Measurements from ENCODE around the gene IL1RN.
A peak's percentile ranks its signal among the peaks of the same experiment; 100 is the strongest.

IL1RN gene

DNA sequence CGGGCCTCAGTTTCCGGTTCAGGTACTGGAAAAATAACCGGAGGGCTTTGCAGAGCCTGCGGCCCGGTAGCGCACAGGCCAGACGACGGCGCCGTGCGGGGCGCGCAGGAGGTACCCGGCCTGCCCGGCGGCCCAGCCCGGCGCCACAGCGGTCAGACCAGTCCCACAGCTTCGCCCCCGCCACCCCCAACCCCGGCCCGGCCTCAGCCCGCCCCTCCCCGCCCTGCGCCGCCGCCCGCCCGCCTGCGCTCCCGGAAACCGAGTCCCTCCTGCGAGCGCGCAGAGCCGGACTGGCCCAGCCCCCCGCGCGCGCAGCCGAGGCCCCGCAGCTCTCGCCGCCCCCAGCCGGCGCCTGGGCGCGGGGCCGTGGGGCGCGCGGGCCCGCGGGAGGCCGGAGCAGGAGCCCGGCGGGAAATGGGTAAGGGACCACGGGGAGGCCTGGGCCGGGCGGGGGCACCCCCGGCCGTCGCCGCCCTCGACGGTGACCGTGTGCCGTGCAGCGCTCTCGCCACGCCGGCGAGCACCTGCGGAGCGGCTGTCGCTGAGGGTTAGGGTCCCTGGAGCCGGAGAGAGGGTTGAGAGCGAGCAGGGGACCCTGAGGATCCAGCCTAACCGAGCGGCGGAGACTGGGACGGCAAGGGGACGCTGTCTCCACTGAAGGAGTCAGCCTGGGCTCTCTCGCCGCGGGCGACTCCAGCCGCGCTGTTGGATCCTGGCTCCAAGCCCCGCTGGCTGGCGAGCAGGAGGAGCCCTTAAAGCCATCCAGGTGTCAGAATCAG is 29.9 kb downstream of the IL1RN start:
- peak; percentile 42 for DNase-seq

DNA sequence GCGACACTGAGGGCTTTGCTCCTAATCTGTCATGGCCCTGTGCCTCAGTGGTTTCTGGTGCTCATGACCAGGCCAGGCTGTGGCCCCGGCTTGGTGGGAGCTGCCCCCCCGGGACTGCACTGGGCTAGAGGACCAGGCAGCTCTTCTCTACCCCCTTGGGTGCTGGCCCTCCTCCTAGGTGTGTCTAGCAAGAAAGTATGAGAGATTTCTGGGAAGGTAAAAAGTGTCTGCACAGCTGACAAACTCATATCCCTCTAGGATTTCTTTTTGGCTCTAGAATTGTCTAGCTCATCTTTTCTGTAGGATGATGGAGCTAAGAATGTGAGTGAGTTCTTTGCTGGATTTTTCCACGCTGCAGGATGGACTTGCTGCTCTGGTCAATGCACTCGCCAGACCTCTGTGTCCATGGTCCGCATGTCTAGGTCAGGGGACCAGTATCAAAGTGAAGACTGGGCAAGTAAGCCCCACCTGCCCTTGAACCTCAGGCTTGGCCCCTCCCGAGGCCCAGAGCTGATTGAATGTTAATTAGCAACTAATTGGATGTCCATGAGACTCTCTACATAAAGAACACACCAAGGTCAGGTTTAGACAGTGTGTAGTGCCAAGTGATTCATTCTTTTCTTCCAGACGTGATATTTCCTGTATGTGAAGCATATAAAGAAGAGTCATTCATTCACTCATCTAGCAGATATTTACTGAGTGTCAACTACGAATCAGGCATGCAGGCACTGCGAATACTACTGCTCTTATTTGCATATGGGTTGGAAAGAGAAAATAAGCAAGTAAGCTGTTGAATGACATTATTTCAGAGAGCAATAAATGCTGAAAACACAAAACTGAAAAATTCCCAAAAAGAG is 30.7 kb downstream of the IL1RN start:
- no peak for DNase-seq

DNA sequence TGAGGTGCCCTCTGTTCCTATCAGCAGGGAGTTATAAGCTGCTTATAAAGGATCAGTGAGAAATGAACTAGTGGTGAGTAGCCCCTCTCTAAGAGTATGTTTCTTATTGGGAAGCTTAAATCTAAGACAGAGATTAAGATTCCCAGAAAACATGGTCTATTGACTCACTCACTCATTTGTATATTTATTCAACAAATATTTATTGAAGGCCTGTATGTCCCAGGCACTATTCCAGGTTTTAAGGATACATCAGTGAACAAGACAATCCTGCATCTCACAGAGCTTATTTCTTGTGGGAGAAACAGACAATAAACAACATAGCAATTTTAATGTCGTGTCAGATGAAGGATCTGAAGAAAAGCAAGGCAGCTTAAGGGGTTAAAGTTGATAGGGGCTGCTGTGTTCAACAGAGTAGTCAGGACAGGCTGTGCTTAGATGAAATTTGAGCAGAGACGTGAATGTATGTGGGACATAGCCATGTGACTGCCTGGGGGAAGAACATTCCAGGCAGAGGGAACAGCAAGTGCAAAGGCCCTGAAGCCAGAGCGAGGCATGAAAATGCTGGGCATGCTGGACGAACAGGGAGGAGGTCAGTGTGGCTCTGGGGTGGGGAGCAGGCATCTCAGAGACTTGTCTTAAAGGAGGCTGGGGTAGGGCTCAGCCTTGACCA is 31.6 kb downstream of the IL1RN start:
- DNase-seq, result no peak

DNA sequence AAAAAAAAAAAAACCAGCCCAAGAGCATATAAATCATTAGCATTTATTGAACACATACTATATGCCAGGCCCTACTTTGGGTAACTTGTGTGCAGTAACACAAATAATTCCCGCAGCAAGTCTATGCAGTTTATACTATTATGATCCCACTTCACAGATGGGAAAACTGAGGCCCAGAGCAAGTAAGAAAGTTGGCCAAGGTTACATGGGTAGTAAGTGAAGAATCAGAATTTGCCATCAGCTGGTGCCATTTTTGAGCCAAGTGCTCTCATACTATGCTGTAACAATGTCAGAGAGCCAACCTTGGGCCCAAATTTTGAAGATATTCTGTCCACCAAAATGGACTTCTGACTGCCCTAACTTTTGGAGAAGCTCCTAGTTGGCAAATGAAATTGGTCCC is 32.9 kb downstream of the IL1RN start:
- DNase-seq, result no peak

DNA sequence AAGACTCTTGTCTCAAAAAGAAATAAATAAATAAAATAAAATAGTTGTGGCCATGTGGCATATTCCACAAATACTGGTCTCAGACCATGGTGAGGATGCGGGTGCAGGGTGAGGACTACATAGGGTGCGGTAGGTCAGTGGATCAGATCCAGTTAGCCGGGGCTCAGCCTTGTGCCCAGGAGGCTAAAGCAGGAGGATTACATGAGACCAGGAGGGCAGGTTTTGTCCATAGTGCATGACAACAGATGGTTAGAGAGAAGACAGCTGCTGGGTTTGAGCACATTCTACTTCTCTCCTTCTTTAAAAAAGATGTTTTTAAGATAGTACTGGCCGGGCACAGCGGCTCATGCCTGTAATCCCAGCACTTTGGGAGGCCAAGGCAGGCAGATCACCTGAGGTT is 33.6 kb downstream of the IL1RN start:
- DNase-seq, result no peak

DNA sequence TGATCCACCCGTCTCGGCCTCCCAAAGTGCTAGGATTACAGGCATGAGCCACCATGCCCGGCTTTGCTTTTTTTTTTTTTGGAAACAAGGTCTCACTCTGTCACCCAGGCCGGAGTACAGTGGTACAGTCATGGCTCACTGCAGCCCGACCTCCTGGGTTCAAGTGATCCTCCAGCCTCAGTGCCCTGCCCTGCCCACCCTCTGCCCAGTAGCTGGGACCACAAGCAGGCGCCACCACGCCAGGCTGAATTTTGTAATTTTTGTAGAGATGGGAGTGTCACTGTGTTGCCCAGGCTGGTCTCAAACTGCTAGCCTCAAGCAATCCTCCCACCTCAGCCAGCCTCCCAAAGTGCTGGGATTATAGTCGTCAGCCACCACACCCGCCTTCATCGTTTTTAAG is 34.8 kb downstream of the IL1RN start:
- DNase-seq, result no peak

DNA sequence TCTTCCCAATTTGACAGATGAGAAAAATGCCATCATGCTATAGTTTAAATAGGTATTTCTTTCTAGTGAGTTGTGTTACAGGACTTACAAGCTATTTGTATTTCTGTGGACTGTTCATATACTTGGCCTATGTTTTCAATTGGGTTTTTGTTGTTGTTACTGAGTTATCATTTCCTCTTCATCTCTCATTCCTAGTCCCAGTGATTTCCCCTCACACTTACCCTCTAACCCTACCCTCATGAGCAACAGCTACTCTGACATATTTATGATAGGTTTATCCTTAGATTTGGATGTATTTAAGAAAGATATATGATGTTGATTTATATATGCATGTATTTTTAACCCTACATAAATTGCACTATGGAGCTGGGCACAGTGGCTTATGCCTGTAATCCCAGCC is 35.5 kb downstream of the IL1RN start:
- DNase-seq, result no peak

DNA sequence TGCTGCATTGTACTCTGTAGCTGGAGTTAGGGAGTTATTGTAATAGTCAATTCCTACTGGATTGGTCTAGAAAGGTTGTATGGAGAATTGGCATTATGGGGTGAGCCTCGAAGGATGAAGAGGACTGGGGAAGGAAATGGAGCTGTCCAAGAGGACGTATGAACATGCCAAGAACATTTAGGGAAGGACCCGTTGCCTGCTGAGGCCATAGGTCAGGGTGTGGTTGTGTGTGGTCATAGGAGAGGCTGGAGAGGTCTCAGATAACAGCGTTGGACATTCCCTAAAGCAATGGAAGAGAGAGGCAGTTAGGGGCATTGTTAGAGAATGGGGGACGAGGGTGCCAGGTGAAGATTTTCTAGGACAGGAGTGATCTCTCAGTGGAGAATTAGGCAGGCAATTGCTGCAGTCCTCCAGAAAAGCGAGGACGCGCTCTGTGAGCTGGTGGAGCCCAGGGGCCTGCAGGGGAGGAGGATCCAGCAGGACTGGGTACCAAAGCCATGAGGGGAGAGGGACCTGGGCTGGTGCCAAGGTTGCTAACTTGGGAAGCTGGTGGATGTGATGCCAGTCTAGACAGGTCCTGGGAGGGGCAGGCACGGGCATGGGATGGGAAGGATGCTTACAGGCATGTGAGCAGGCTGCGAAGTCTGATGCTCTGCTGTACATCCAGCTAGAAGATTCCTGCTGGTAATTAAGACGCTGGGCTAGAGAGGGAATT is 37.0 kb downstream of the IL1RN start:
- DNase-seq, result no peak

DNA sequence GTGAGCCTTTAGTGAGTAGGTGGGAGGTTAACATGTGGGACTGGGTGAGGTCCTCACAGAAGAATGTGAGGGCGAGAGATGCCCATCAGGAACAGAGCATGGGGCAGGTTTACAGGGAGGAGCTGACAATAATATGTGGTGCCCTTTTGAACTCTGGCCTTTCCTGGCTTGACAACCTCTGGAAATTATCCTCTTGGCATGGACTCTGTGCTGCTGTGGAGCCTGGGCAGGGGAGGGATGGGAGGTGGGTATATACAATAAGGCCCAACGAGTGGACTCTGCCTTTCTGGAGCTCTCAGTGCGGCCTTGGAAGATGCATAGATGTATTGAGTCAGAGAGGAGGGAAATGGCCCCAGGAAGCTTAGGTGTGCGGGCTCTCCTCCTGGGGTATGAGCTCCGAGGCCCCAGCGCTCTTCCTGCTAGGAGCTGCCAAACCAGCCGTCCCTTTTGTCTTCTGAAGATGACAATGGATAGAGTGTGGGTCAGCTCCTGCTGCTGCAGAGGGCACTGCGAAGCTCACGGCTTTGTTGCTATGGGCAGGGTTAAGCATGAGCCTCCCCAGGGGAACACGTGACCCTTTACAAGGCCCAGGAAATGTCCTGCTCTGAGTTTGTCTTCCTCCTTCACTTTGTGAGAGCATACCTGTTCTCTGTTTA is 37.7 kb downstream of the IL1RN start:
- DNase-seq, result no peak

DNA sequence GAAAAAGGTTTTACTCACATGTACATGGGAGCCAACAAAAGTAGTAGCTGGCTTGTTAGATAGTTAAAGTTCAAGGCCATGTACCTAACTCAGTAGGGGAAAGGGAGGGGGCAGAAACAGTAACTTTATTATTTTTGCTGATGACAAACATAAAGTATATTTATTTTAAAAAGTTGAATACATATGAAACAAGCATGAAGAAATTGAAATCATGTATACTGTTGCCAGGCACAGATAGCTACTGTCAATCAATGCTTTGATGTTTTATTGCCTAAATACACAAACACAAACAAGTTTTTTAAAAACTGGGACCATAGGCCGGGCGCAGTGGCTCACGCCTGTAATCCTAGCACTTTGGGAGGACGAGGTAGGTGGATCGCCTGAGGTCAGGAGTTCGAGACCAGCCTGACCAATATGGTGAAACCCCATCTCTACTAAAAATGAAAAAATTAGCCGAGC is 38.8 kb downstream of the IL1RN start:
- DNase-seq, result no peak

DNA sequence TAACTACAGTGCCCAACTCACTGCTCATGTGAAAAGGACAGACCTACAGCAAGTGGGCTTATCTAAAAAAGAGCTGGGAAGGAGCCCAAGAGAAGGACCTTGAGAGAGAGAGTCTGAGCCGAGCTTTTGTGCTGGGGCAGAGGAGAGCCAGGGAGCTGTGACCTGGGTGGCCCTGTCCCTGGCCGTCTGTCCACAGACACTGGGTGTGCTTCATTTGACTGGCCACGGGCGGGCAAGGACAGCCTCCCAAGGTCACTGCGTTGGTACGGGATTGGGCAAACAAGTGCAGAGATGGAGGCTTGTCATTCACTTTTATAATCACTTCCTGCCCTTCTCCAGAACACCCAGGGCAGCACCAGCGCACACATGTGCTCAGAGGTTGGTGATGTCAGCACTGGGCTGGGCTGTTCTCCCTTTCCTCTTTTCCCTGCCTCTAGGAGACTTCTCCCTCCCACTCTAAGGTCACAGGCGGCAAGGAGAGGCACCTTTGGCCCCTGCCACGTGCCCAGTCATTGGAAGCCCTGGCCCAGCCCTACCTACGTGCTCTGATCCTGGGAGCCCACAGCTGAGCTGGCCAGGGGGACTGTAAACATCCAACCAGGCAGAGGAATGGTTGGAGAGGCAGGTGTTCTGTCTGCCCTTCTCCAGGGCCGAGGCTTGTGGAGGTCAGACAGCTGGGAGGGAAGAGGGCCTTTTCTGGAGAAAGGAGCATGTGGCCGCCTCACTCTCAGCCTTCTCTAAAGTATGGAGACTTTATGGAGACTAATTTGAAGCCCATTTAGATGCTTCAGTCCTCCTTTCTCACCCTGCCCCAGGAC is 39.9 kb downstream of the IL1RN start:
- DNase-seq, result peak; percentile 42

DNA sequence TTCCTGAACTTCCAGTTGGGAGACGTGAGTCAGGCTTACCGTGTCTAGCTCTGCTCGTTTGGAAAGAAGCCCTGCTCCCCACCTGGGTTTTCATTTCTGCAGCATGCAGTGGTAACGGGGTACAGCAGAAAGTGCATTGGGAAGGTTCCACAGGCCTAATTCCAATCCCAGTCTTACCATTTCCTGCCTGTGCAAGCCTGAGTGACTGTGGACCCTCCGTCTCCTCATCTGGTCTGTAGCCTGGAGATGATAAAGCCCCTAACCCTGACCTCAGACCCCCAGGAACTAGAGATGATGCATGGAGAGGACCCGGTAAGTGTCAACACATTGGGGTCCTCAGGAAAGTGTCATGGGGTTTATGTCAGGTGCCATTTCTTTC is 40.6 kb downstream of the IL1RN start:
- DNase-seq, result no peak

DNA sequence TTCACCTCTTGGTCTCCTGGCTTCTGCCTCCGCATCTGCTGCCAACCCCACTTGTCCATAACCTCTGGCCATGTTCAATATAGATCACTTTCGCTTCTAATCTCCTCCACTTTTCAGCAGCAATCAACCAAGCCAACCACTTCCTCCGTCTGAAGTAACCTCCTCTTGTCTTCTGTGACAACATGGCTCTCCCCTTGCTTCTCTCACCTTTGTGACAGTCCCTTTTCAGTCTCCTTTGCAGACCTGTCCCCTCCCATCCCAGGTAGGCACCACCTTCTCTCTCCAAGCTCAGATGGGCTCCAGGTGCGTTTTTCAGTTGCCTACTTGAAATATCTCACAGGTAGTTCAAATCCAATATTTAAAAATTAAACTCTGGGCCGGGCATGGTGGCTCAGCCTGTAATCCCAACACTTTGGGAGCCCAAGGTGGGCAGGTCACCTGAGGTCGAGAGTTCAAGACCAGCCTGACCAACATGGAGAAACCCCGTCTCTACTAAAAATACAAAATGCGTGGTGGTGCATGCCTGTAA is 41.7 kb downstream of the IL1RN start:
- no peak for DNase-seq

DNA sequence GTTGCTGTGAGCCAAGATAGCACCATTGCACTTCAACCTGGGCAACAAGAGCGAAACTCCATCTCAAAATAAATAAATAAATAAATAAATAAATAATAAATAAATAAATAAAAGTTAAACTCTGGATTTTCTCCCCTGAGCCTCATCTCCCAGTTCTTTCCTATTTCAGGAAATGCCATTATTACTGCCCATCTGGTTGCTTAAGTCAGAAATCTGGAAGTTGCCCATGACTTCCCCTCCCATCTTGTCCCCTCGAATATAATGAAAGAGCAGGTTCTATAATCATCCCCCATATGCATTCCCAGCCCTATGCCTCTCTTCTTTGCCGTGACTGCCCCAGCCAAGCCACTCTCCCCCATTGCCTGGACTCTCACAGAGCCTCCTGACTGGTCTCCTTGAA is 42.2 kb downstream of the IL1RN start:
- DNase-seq, result no peak

DNA sequence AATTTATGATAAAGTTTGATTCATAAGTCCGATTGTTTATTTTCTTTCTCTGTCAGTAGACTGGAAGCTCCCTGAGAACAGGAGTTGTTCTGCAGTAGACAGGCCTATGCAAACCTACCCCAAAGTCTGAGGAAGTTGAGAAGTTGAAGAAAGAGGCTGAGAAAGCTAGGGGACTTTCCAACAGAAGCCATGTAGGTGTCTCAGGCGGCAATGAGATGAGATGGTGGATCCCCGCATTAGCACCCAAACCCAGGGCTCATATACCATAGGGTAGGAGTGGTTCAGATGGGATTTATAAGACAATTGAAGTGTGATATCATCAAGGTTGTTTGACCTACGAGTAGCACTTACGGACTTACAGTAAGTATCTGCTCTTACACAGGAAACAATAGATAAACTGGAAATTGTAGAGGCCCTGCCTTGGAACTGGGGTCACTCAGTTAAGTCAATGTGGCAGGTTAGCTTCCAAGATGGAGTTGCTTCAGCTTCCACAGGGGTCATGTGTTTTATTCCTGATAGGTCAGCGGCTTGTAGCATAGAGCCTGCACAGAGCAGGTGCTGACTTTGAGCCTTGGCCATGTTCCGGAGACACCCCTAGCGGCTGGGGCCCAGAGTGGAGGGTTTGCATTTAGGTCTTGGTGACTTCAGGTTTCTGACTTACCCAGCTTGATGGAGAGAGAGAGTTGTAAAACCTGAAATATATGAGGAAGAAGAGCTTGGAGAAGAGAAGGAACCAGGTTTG is 44.1 kb downstream of the IL1RN start:
- no peak for DNase-seq

DNA sequence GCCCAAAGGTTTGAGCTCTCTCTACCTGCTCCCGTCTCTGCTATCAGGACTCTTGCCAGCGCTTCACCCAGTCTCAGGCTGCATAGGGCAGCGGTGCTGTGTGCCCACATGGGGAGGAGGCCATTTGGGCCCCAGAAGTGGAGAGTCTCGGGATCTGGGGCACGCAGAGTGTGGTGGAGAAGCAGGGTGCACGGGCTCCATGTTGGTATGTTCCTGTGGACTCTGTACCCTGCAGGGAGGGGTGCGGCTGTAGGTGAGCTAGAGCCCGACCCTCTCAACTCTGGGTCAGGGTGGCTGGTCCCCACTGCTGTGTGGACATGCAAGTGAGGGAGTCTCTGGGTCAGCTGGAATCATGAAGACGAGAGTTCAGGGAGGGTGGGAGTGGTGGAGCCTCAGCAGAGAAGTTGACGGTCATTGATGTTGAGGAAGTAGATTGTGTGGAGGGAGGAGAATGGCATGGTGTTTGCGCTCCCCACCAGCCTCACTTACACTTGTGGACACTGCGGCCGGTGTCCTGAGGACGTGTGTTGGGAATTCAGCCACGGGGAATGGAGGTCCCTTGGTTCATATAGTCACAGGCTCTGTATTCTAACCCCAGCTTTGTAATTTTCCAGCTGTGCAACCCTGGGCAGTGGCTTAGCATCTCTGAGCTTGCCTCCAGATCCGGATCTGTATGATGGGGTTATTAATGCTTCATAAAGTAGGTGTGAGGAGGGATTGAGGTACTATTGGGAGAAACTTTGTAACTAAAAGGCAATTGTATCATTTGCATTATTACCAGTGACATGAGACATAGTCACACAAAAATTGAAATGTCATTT is 45.5 kb downstream of the IL1RN start:
- DNase-seq, result no peak

DNA sequence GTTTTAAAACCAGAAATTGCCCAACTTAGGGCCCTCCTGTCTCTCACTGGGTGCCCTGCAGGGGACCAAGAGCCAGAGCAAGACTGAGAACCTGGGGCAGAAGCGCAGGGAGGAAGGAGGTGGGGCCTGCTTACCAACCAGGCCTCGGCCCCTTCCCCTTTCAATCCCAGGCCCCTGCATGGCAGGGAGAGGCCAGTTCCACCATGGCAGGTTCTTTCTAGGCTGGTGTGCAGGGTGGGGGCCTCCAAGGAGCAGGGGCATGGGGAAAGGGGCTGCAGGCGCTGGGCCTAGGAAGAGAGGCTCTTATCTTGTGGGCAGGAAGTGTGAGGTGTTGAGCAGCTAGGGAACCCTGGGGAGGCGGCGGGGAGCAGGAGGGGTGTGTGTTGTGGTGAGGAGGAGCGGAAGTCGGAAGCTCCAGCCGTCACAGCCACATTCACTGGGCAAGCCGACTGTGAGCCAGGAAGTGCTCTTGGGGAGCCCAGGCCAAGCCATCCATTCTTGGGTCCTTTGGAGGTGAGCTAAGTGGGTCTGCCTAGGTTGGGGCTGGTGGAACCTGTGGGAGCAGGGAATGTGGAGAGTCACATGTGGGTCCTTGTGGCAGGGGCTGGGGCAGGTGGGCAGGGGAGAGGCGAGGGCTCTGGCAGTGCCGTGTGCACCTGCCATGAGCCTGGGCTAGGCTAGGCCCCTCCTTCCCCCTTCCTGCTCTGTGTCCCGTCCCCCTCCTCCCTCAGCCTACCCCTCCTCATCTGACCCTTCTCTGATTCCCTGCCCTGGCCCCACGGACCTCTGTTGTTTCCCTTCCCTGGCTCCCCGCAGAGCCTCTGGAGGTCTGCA is 46.4 kb downstream of the IL1RN start, which contains the start of gene PSD4:
TSS of gene PSD4 (plus strand) at position 430 of the 834 bp plus-strand sequence. CDS start 8,486 bp downstream, outside the sequence.
- DNase-seq, result peak; percentile 86

DNA sequence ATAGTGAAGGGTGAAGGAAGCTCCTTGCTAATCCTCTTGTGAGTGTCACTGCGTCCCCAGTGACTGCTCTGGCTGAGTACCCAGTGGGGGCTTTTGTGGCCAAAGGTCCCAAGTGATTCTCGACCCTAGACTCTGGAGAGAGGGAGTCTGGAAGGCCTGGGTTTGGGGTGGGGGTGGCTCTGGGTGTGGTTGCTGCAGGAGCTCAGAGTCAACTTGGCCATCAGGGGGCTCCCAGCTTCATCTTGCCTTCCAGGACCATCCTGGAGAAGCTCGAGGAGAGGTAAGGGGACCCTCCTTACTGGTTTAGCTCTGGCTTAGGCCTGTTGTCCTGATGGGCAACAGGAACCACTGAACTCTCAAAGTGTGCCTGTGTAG is 47.0 kb downstream of the IL1RN start:
- no peak for DNase-seq
